DMS114 treated with DMSO at 0.1 percent for 48 hours (cell line): ENCODE results near the gene TMC2.
"Not testable (repeated sequence)": the region's sequence is repeated elsewhere in the genome, so short reads cannot be mapped to it uniquely, and the experiment has no call there.

Experiments used
- DNase-seq: peaks from one replicate; lab custom pipeline; 2025; ENCODE audit not compliant: unreplicated experiment; lab: John Stamatoyannopoulos, UW

The TMC2 gene

GRCh38 chr20:2536560-2536986, at the start of gene TMC2:
Gene TMC2 (plus strand): TSS chr20:2536573. CDS start chr20:2536622, 49 bp downstream.
- no peak for DNase-seq

DNA sequence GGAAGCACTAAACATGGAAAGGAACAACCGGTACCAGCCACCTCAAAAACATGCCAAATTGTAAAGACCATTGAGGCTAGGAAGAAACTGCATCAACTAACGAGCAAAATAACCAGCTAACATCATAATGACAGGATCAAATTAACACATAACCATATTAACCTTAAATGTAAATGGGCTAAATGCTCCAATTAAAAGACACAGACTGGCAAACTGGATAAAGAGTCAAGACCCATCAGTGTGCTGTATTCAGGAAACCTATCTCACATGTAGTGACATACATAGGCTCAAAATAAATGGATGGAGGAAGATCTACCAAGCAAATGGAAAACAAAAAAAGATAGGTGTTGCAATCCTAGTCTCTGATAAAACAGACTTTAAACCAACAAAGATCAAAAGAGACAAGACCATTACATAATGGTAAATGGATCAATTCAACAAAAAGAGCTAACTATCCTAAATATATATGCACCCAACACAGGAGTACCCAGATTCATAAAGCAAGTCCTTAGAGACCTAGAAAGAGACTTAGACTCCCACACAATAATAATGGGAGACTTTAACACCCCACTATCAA, 33.5 kb upstream of the TMC2 start:
- not testable (repeated sequence) for DNase-seq

- DNase-seq: not testable (repeated sequence)
Measured at GRCh38 chr20:2504803-2505202, 31.6 kb upstream of the TMC2 start.

DNA sequence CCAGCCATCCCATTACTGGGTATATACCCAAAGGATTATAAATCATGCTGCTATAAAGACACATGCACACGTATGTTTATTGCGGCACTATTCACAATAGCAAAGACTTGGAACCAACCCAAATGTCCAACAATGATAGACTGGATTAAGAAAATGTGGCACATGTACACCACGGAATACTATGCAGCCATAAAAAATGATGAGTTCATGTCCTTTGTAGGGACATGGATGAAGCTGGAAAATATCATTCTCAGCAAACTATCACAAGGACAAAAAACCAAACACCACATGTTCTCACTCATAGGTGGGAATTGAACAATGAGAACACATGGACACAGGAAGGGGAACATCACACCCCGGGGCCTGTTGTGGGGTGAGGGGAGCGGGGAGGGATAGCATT, 29.9 kb upstream of the TMC2 start:
- not testable (repeated sequence) for DNase-seq

GRCh38 chr20:2507464-2507863, 28.9 kb upstream of the TMC2 start:
- DNase-seq: no peak

DNA sequence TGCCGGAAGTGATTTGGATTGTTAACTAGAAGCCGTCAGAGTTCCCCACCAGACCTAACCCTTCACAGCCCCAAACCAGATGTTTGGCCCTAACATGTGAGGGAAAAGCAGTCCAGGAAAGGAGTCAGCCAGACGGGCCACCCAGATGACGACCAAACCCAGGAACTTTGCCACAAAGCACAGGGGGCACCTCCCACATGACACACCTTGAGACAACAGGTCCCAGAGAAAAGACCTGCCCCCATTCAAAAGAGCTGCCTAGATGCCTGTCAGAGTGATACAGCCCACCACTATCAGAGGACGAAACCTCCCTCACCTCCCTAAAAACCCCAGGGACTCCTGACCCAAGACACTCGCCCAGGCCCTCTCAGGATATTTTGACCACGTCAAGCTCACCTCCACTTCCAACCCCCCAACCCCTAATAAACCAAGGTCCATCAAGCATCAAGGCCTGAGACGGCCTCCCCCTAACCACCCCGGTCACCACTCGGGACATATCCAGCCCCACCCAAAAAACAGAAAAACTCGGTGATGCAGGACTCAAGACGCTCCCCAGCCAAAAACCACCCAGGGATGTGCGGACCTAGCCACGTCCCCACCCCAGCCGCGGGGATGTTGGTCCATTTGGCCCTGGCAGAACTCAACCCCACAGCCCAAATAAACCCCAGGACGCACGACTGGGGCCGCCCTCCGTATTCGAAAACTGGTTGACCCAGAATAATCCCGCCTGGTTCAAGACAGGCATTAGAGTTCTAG, 28.3 kb upstream of the TMC2 start:
- no peak for DNase-seq

DNA sequence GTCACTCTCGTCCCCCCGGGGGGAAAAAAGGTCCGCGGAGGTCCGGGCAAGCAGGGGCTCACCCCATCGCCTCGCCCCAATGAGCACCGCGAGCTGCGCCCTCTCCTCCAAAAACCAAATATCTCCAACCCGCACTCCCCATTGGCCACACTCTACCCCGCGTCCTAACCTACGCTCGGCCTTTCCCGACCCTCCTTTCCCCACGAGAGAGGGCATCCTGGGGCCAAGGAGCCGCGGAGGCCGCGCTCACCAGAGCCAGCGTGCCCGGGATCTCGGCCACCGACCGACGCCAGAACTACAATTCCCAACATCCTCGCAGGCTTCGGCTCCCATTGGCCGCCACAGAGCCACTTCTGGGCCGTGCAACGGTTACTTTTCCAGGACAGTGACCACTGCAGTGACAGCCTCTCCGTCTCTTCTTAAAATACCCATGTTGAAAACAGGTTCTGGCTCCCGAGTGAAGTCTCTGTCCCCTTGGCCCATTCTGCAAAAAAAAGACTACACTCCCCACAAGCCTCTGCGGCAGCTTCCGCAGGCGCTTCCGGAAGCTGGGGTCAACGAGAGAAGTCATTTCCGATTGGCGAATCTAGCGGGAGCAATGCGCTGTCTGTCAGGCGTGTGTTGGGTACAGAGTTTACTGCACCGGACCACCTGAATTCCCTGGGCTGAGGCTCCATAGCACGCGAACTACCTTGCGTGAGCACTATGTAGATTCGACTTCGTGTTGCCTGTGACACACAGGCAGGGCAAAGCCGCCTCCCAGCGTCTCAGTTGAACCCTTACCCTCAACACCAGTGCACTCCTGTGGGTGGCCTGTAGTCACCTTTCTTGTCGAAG, 27.5 kb upstream of the TMC2 start, which contains the start of gene ZNF343:
Gene ZNF343, minus strand, starts transcription at position 285 of the 837 bp plus-strand sequence. CDS start 15,020 bp downstream, outside the sequence.
- DNase-seq: peak; percentile 86

DNA sequence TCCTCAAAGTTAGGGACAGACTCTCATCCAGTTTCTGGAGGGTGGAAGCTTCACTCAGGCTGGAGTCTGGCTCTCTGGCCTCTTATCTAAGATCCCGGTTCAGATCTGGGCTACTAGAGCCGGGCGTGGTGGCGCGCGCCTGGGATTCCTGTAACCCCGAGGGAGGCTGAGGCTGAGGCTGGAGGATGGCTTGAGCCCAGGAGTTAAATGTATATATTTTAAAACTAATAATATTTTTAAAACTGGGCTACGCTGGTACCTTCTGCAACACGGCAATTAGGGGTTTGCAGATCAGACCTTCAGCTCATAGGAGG, 26.9 kb upstream of the TMC2 start:
- no peak for DNase-seq

DNA sequence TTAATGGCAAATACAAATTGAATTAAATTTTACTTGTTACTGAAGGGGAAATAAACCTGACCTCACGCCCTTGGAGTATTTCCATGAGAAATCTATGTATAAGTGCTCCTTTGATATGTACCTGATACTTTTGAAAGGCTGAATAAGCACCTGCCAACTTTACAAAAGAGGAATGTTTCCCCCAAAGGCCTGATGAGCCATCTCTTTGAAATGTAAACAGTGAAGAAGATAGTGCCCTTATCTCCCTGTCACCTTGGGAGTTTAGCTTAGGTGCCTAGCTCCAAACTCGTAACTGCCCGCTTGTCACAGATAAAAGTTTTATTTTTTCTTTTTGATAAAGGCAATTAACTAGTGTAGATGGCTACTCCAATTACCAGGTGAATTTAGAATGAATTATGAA, 26.6 kb upstream of the TMC2 start:
- no peak for DNase-seq

DNA sequence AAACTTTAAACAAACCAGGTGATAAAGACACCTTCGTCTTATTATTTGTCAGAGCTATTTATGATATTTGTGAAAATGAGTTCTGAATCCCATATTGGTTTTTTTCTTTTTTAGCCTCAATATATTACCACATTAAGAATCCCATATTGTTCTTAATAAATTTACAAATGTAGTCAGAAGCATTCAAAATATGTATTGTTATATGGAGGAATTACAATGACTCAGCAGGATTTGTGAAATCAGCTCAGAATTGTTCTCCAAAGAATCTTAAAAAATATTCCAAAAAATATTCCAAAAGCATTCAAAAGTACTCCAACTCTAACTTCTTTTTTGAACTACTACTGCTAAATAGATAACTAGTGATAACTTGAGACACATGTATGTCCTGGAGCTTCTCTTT, 21.2 kb upstream of the TMC2 start:
- DNase-seq: no peak

GRCh38 chr20:2516399-2516798, 20.0 kb upstream of the TMC2 start:
- no peak for DNase-seq

DNA sequence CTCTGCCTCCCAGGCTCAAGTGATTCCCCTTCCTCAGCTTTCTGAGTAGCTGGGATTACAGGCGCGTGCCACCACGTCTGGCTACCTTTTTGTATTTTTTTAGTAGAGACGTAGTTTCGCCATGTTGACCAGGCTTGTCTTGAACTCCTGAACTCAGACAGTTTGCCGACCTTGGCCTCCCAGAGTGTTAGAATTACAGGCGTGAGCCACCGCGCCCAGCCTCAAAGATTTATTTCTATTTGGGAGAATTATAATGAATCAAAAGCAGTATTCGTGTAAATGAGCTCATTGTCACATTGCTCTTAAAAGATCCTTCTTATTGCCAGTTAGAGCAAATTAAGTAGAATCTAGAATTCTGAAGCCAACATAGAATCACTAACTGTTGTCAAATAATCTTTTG, 18.3 kb upstream of the TMC2 start:
- DNase-seq: no peak

GRCh38 chr20:2518558-2518957, 17.8 kb upstream of the TMC2 start:
- no peak for DNase-seq

DNA sequence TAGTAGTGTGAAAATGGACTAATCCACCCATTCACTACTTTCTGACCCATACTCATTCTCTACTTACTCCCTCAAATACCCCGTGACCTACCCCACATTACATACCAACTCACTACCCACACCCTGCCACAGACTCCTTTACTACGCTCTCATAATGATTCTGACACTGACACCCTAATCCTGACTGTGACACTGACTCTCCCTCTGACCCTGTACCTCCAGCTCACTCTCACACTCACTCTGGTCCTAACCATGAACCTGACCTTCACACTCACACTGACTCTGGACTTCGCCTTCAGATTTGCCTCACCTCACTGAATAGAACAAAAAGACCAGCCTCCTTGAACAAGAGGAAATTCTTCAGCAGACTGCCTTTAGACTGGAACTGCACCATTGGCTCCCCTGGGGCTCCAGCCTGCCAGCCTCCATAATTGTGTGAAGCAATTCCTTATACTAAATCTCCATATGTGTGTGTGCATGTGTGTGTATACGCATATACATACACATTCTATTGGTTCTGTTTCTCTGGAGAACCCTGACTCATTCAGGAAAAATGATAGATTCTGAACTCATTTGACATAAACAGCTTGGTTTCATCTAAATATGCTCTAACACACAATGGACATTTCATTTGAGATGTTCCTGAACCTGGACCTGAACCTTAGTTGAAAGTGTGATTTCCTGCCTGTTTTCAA, 17.1 kb upstream of the TMC2 start:
- no peak for DNase-seq

- DNase-seq: no peak
Measured at GRCh38 chr20:2520617-2521016, 15.8 kb upstream of the TMC2 start.

- DNase-seq: peak; percentile 7
Measured at GRCh38 chr20:2521369-2522305, 14.7 kb upstream of the TMC2 start.

GRCh38 chr20:2522826-2523429, 13.4 kb upstream of the TMC2 start:
- not testable (repeated sequence) for DNase-seq

DNA sequence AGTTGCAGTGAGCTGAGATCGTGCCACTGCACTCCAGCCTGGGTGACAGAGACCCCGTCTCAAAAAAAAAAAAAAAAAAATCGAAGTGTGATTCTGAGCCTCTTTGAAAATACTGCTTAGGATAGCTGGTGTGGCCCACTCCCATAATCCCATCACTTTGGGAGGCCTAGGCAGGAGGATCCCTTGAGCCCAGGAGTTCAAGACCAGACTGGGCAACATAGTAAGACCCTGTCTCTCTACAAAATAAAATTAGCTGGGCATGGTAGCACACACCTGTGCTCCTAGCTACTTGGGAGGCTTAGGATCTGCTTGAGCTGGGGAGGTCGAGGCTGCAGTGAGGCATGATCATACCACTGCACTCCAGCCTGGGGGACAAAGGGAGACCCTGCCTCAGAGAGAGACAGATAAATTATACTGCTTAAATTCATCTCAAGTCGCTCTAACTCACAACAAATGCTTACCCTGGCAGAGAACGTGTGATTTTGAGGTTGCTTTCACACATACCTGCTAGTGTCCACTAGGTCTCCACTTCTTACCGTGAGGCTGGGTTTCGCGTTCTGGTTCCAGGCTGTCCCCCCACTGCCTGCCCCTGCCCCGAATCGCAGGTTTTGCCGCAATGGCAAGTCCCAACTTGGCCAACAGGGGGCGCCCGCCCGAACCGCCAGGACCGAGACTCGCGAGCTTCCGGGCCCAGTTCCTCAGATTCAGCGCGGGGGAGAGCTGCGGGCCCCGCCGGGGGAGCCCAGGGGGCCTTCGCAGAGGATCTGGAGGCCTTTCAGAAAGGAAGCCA, 12.3 kb upstream of the TMC2 start:
- peak; percentile 66 for DNase-seq
